ENCODE data around the gene CACNA1E.
A peak's percentile ranks its signal among the peaks of the same experiment; 100 is the strongest.

- TF ChIP-seq CTCF (conservative IDR thresholded peaks at IDR 0.05; ENCODE audit: low read length), result peak; percentile 76
- TF ChIP-seq EZH2phosphoT487 (IDR thresholded peaks at IDR 0.05; ENCODE audit: borderline replicate concordance, low read depth, low read length), result no peak
Observed at GRCh38 chr1:181504399-181504842, 21.1 kb downstream of the CACNA1E start.

Data from OCI-LY7 (cell line).